ENCODE data around the gene FUS. TPM values are rescaled to one million over a fixed set of nuclear protein-coding genes. Genes with fewer than 3 reads are reported as not detected.
"Not testable (repeated sequence)": the region's sequence is repeated elsewhere in the genome, so short reads cannot be mapped to it uniquely, and the experiment has no call there.

The FUS gene
- total RNA-seq, 1 experiment from 2014 or later = 61.7 TPM

DNA sequence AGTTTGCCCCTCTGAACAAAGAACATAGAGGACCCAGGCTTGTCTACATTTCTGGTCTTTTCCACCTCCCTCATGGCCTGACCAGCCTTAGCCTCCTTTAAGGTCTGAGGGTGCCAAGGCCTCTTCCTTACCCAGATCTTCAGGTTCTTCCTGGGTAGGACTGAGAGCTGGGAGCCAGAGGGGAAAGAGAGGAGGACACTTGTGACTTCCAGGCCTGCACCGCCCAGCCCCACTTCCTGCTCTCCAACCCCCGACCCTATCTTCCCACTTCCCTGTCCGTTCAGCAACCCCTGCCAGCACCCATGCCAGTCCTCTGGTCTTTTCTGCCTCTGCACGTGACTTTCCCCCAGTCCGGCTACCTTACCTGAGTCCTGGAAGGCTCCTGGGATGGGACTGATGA, 30.6 kb upstream of the FUS start:
- Histone ChIP-seq H2AFZ (ENCODE audit: low read length) (no peak overlapping the region), H3K9ac (ENCODE audit: low read length) (no peak overlapping the region), H3K27me3 (ENCODE audit: low read length) (no peaks in the 10 kb centered on the region), H3K27ac (ENCODE audit: low read length) (no peak overlapping the region), H3K79me2 (ENCODE audit: low read length) (no peaks in the 10 kb centered on the region), H3K4me3 (ENCODE audit: low read length) (no peak overlapping the region), H4K20me1 (ENCODE audit: insufficient read depth, low read depth, low read length) (no peaks in the 10 kb centered on the region), H3K9me2 (replicated peaks; ENCODE audit: insufficient read depth, low read length) (no peaks in the 10 kb centered on the region), H3K36me3 (ENCODE audit: insufficient read depth, low read length) (no peaks in the 10 kb centered on the region), H3K4me1 (ENCODE audit: low read length) (peaks cover 5% of the 10 kb centered on the region), H3K9me3 (ENCODE audit: low read length) (no peaks in the 10 kb centered on the region), H3K4me2 (ENCODE audit: low read depth, low read length, poor library complexity, severe bottlenecking) (no peak overlapping the region)
- no peak for DNase-seq

DNA sequence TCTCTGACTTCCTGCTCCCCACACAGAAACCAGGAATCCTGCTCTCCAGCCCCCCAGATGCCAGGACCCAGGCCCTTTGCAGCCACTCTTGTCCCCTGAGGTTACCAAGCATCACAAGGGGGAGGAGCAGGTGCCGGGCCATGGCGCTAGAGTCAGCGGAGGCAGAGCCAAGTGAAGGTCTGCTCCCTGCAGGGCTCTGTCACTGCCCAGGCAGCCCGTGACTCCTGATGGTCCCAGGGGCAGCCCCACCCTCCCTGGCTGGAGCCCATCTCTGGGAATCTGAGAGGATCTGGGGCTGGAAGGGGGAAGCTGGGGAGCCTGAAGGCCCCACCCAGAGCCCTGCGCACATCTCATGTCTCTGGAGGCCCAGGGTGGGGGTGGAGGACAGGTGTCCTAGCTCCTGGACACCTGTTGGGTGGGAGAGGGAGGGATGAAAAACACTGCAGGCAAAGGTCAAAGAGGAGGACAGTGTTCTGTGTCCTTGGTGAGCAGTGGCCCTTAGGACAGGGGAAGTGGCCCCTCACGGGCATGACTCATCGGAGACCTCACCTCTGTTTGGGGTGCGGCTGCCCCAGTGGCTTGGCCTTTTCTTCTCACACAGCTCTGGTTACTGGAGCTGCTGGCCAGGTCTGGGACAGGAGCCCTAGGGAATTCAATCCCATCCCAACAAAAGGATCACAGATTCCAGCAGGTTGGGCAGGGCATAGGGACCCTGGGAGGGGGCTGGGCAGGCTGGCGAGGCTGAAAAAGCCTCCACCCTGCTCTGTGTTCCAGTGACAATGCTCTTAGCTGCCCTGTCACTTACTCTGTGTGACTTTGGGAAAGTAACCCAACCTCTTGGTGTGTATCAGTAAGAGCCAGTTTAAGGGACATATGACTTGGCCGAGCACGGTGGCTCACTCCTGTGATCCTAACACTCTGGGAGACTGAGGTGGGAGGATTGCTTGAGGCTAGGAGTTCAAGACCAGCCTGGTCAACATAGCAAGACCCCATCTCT, 29.7 kb upstream of the FUS start, which contains the start of gene PRSS36:
PRSS36 (minus strand) TSS at position 173 of the 997 bp plus-strand sequence; CDS start at position 142, 31 bp downstream.
- DNase-seq = no peak
- H2AFZ ChIP-seq (ENCODE audit: low read length) = no peak within 1 kb of the TSS
- H3K9me2 ChIP-seq (replicated peaks; ENCODE audit: insufficient read depth, low read length) = no peaks in the 10 kb centered on the region
- no peak within 1 kb of the TSS for H3K9ac ChIP-seq (ENCODE audit: low read length)
- no peak within 1 kb of the TSS for H3K4me3 ChIP-seq (ENCODE audit: low read length)
- no peaks in the 10 kb centered on the region for H4K20me1 ChIP-seq (ENCODE audit: insufficient read depth, low read depth, low read length)
- H3K4me1 ChIP-seq (ENCODE audit: low read length) = peaks cover 5% of the 10 kb centered on the region
- H3K79me2 ChIP-seq (ENCODE audit: low read length) = no peaks in the 10 kb centered on the region
- H3K9me3 ChIP-seq (ENCODE audit: low read length) = no peaks in the 10 kb centered on the region
- H3K36me3 ChIP-seq (ENCODE audit: insufficient read depth, low read length) = no peaks in the 10 kb centered on the region
- H3K27ac ChIP-seq (ENCODE audit: low read length) = no peak within 1 kb of the TSS
- H3K27me3 ChIP-seq (ENCODE audit: low read length) = no peaks in the 10 kb centered on the region
- no peak within 1 kb of the TSS for H3K4me2 ChIP-seq (ENCODE audit: low read depth, low read length, poor library complexity, severe bottlenecking)

DNA sequence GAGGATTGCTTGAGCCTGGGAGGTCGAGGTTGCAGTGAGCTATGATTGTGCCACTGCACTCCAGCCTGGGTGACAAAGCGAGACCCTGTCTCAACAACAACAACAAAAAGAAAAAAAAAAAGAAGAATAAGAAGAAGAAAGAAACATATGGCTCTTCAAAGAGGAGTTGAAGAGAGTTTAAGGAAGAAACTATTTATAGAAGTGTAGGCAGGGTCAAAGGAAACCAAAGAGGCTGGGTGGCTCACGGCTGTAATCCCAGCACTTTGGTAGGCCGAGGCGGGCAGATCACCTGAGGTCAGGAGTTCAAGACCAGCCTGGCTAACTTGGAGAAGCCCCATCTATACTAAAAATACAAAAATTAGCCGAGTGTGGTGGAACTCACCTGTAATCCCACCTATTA, 29.0 kb upstream of the FUS start:
- H3K9me3 ChIP-seq (ENCODE audit: low read length); H3K79me2 ChIP-seq (ENCODE audit: low read length); H2AFZ ChIP-seq (ENCODE audit: low read length); DNase-seq; H3K9ac ChIP-seq (ENCODE audit: low read length); H3K4me3 ChIP-seq (ENCODE audit: low read length); H3K4me1 ChIP-seq (ENCODE audit: low read length); H3K9me2 ChIP-seq (replicated peaks; ENCODE audit: insufficient read depth, low read length); H3K36me3 ChIP-seq (ENCODE audit: insufficient read depth, low read length); H3K27me3 ChIP-seq (ENCODE audit: low read length); H3K27ac ChIP-seq (ENCODE audit: low read length); H3K4me2 ChIP-seq (ENCODE audit: low read depth, low read length, poor library complexity, severe bottlenecking); H4K20me1 ChIP-seq (ENCODE audit: insufficient read depth, low read depth, low read length): not testable (repeated sequence)

GRCh38 chr16:31157136-31157535, 22.8 kb upstream of the FUS start:
- no peaks in the 10 kb centered on the region for H3K4me1 ChIP-seq (ENCODE audit: low read length)
- no peaks in the 10 kb centered on the region for H3K27me3 ChIP-seq (ENCODE audit: low read length)
- no peaks in the 10 kb centered on the region for H3K9me2 ChIP-seq (replicated peaks; ENCODE audit: insufficient read depth, low read length)
- H3K4me2 ChIP-seq (ENCODE audit: low read depth, low read length, poor library complexity, severe bottlenecking) = no peak overlapping the region
- no peak for DNase-seq
- no peaks in the 10 kb centered on the region for H4K20me1 ChIP-seq (ENCODE audit: insufficient read depth, low read depth, low read length)
- no peak overlapping the region for H3K4me3 ChIP-seq (ENCODE audit: low read length)
- no peaks in the 10 kb centered on the region for H3K9me3 ChIP-seq (ENCODE audit: low read length)
- no peaks in the 10 kb centered on the region for H3K36me3 ChIP-seq (ENCODE audit: insufficient read depth, low read length)
- H3K79me2 ChIP-seq (ENCODE audit: low read length) = no peaks in the 10 kb centered on the region
- no peak overlapping the region for H3K9ac ChIP-seq (ENCODE audit: low read length)
- no peak overlapping the region for H2AFZ ChIP-seq (ENCODE audit: low read length)
- H3K27ac ChIP-seq (ENCODE audit: low read length) = no peak overlapping the region

- H3K79me2 ChIP-seq (ENCODE audit: low read length) = no peaks in the 10 kb centered on the region
- no peaks in the 10 kb centered on the region for H3K27me3 ChIP-seq (ENCODE audit: low read length)
- H3K9me2 ChIP-seq (replicated peaks; ENCODE audit: insufficient read depth, low read length) = no peaks in the 10 kb centered on the region
- H4K20me1 ChIP-seq (ENCODE audit: insufficient read depth, low read depth, low read length) = no peaks in the 10 kb centered on the region
- no peaks in the 10 kb centered on the region for H3K36me3 ChIP-seq (ENCODE audit: insufficient read depth, low read length)
- no peak overlapping the region for H2AFZ ChIP-seq (ENCODE audit: low read length)
- H3K4me3 ChIP-seq (ENCODE audit: low read length) = no peak overlapping the region
- no peaks in the 10 kb centered on the region for H3K9me3 ChIP-seq (ENCODE audit: low read length)
- no peaks in the 10 kb centered on the region for H3K4me1 ChIP-seq (ENCODE audit: low read length)
- H3K4me2 ChIP-seq (ENCODE audit: low read depth, low read length, poor library complexity, severe bottlenecking) = no peak overlapping the region
- peak; percentile 10 for DNase-seq
- H3K27ac ChIP-seq (ENCODE audit: low read length) = no peak overlapping the region
- no peak overlapping the region for H3K9ac ChIP-seq (ENCODE audit: low read length)
Measured at GRCh38 chr16:31167315-31167714, 12.6 kb upstream of the FUS start.

- Histone ChIP-seq H2AFZ (ENCODE audit: low read length) (no peak overlapping the region), H4K20me1 (ENCODE audit: insufficient read depth, low read depth, low read length) (no peaks in the 10 kb centered on the region), H3K9me2 (replicated peaks; ENCODE audit: insufficient read depth, low read length) (no peaks in the 10 kb centered on the region), H3K36me3 (ENCODE audit: insufficient read depth, low read length) (no peaks in the 10 kb centered on the region), H3K4me1 (ENCODE audit: low read length) (no peaks in the 10 kb centered on the region), H3K27ac (ENCODE audit: low read length) (no peak overlapping the region), H3K9ac (ENCODE audit: low read length) (no peak overlapping the region), H3K4me3 (ENCODE audit: low read length) (no peak overlapping the region), H3K27me3 (ENCODE audit: low read length) (no peaks in the 10 kb centered on the region), H3K79me2 (ENCODE audit: low read length) (no peaks in the 10 kb centered on the region), H3K4me2 (ENCODE audit: low read depth, low read length, poor library complexity, severe bottlenecking) (no peak overlapping the region), H3K9me3 (ENCODE audit: low read length) (no peaks in the 10 kb centered on the region)
- DNase-seq = peak; percentile 22
Measured at GRCh38 chr16:31168848-31169247, 11.1 kb upstream of the FUS start.

DNA sequence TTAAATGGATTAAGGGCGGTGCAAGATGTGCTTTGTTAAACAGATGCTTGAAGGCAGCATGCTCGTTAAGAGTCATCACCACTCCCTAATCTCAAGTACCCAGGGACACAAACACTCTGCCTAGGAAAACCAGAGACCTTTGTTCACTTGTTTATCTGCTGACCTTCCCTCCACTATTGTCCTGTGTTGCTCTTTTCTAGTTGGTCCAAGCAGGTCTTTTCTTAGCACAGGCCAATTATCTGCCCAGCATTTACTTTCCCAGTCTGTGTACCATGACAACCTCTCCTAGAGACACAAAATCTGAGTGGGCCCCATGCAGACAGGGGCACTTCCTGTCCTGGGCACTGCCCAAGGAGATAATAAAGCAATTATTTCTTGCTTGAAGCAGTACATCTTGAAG, 9.9 kb upstream of the FUS start:
- not testable (repeated sequence) for H3K27me3 ChIP-seq (ENCODE audit: low read length); H3K36me3 ChIP-seq (ENCODE audit: insufficient read depth, low read length); H3K79me2 ChIP-seq (ENCODE audit: low read length); H3K27ac ChIP-seq (ENCODE audit: low read length); H3K9me2 ChIP-seq (replicated peaks; ENCODE audit: insufficient read depth, low read length); H4K20me1 ChIP-seq (ENCODE audit: insufficient read depth, low read depth, low read length); H3K4me3 ChIP-seq (ENCODE audit: low read length); H3K9me3 ChIP-seq (ENCODE audit: low read length); H3K4me2 ChIP-seq (ENCODE audit: low read depth, low read length, poor library complexity, severe bottlenecking); H3K4me1 ChIP-seq (ENCODE audit: low read length); H2AFZ ChIP-seq (ENCODE audit: low read length); H3K9ac ChIP-seq (ENCODE audit: low read length)
- DNase-seq = peak; percentile 32

DNA sequence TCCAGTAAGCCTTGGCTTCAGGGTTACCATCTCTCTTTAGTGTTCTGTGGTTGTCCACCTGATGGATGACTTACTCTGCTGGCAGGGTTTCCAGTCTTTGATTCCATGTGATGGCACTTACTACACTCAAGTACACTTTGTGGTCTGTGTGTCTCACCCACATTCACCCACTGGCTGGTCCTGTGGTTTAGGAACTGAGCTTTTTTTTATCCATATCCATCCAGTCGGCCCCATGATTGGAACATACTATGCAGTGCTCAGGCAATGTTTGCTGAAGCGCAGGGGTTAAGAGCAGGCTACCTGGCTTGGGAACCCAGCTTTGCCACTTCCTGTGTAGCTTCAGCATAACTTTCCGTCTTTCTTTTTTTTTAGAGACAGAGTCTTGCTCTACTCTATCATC, 2.8 kb upstream of the FUS start:
- H3K27me3 ChIP-seq (ENCODE audit: low read length) = no peaks in the 10 kb centered on the region
- peaks cover 14% of the 10 kb centered on the region for H3K36me3 ChIP-seq (ENCODE audit: insufficient read depth, low read length)
- H3K9me2 ChIP-seq (replicated peaks; ENCODE audit: insufficient read depth, low read length) = no peaks in the 10 kb centered on the region
- H4K20me1 ChIP-seq (ENCODE audit: insufficient read depth, low read depth, low read length) = peaks cover 15% of the 10 kb centered on the region
- no peak overlapping the region for H3K4me3 ChIP-seq (ENCODE audit: low read length)
- H3K79me2 ChIP-seq (ENCODE audit: low read length) = peaks cover 30% of the 10 kb centered on the region
- peak; percentile 39 for DNase-seq
- no peak overlapping the region for H3K27ac ChIP-seq (ENCODE audit: low read length)
- no peak overlapping the region for H3K4me2 ChIP-seq (ENCODE audit: low read depth, low read length, poor library complexity, severe bottlenecking)
- no peak overlapping the region for H3K9ac ChIP-seq (ENCODE audit: low read length)
- no peaks in the 10 kb centered on the region for H3K9me3 ChIP-seq (ENCODE audit: low read length)
- peaks cover 22% of the 10 kb centered on the region for H3K4me1 ChIP-seq (ENCODE audit: low read length)
- H2AFZ ChIP-seq (ENCODE audit: low read length) = no peak overlapping the region

Data from Karpas-422 (cell line).